Astrocyte (in vitro differentiated cells and primary cell): ENCODE data around the gene CDH13.

ENCODE experiments used
- EZH2 ChIP-seq: IDR thresholded peaks from 2 replicates; pipeline ENCODE4 v1.6.1; 2012; ENCODE audit warnings: mild to moderate bottlenecking, low read length, inconsistent platforms; ENCODE audit not compliant: insufficient read depth
- TF ChIP-seq, protein P1 (sequence below): IDR thresholded peaks from 2 replicates; pipeline ENCODE4 v1.5.1; 2011; ENCODE audit warnings: low read depth, mild to moderate bottlenecking, inconsistent platforms, low read length, moderate library complexity; ENCODE audit not compliant: insufficient read depth

DNA sequence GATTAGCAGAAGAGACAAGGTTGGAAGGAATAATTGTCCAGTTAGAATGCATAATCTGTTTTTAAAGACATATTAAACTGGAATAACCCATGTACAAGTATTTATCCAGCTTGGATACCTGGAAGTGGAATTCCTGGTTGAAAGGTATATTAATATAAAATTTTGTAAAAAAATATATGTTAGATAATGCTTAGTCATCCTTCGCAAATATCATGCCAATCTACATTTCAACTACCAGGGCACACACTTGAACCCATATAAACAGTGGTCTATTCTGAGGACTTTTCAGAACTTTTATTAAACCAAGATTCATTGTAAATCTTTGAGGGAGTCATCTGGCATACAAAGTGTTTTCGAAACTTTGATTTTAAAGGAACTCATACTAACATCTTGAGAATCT, 911.9 kb downstream of the CDH13 start:
- TF ChIP-seq, protein P1, sequence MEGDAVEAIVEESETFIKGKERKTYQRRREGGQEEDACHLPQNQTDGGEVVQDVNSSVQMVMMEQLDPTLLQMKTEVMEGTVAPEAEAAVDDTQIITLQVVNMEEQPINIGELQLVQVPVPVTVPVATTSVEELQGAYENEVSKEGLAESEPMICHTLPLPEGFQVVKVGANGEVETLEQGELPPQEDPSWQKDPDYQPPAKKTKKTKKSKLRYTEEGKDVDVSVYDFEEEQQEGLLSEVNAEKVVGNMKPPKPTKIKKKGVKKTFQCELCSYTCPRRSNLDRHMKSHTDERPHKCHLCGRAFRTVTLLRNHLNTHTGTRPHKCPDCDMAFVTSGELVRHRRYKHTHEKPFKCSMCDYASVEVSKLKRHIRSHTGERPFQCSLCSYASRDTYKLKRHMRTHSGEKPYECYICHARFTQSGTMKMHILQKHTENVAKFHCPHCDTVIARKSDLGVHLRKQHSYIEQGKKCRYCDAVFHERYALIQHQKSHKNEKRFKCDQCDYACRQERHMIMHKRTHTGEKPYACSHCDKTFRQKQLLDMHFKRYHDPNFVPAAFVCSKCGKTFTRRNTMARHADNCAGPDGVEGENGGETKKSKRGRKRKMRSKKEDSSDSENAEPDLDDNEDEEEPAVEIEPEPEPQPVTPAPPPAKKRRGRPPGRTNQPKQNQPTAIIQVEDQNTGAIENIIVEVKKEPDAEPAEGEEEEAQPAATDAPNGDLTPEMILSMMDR: no peak
- no peak for TF ChIP-seq EZH2
